ENCODE measurements around the gene CFAP46. TPM values are rescaled to one million over a fixed set of nuclear protein-coding genes. Genes with fewer than 3 reads are reported as not detected.

CFAP46 gene
- total RNA-seq, 1 donor from 2014 or later = 3.7 TPM

DNA sequence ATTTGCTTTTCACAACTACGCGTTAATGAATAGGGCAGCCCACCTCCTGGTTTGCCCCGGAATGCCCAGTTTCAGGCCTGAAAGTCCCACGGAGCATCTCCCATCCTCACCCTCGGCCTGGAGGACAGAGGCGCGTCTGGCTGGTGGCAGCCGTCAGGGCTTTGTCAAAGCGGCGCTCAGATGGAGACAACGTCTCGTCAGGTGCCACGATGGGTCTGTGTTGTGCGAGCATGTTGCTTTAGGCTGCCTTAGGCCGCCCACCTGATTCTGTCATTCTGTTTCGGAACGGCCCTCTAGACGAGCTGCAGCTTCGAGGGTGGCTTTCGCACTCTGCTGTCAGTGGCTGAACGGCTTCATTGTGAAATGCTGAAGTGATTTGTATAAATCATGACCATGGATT lies 39.4 kb upstream of the CFAP46 start:
- H3K27ac Mint-ChIP-seq = no peak overlapping the region
- H3K4me3 Mint-ChIP-seq = no peak overlapping the region
- TF ChIP-seq, protein P1, sequence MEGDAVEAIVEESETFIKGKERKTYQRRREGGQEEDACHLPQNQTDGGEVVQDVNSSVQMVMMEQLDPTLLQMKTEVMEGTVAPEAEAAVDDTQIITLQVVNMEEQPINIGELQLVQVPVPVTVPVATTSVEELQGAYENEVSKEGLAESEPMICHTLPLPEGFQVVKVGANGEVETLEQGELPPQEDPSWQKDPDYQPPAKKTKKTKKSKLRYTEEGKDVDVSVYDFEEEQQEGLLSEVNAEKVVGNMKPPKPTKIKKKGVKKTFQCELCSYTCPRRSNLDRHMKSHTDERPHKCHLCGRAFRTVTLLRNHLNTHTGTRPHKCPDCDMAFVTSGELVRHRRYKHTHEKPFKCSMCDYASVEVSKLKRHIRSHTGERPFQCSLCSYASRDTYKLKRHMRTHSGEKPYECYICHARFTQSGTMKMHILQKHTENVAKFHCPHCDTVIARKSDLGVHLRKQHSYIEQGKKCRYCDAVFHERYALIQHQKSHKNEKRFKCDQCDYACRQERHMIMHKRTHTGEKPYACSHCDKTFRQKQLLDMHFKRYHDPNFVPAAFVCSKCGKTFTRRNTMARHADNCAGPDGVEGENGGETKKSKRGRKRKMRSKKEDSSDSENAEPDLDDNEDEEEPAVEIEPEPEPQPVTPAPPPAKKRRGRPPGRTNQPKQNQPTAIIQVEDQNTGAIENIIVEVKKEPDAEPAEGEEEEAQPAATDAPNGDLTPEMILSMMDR (IDR thresholded peaks at IDR 0.05) = no peak
- no peaks in the 10 kb centered on the region for H3K36me3 Mint-ChIP-seq (ENCODE audit: low read depth)
- intact Hi-C loops (cut with micrococcal nuclease) = no loop called here
- H3K9me3 Mint-ChIP-seq = no peaks in the 10 kb centered on the region
- no peaks in the 10 kb centered on the region for H3K4me1 Mint-ChIP-seq
- peaks cover 3% of the 10 kb centered on the region for H3K27me3 Mint-ChIP-seq
- ATAC-seq (ENCODE audit: low read depth) (no peak), DNase-seq (no peak)
- ChIA-PET CTCF (no interaction called here), POLR2A (no interaction called here)

DNA sequence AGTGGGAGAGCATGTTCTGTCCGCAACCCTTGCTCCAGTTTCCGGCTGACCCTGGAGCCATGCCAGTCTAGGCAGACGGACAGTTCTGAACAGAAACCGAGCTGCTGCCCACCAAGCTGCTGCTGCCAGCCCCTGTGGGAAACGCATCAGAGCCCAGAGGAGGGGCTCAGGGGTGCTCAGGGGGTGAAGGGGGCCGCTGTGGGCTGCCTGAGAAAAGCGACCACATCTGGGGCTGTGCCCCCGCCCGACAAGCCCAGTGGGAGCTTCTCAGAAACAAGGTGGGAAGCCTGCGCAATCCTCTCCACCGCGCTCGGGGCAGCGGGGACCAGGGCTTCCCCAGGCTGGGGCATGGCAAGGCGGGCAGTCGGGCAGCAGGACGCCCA lies 38.8 kb upstream of the CFAP46 start:
- ATAC-seq (ENCODE audit: low read depth) = no peak

DNA sequence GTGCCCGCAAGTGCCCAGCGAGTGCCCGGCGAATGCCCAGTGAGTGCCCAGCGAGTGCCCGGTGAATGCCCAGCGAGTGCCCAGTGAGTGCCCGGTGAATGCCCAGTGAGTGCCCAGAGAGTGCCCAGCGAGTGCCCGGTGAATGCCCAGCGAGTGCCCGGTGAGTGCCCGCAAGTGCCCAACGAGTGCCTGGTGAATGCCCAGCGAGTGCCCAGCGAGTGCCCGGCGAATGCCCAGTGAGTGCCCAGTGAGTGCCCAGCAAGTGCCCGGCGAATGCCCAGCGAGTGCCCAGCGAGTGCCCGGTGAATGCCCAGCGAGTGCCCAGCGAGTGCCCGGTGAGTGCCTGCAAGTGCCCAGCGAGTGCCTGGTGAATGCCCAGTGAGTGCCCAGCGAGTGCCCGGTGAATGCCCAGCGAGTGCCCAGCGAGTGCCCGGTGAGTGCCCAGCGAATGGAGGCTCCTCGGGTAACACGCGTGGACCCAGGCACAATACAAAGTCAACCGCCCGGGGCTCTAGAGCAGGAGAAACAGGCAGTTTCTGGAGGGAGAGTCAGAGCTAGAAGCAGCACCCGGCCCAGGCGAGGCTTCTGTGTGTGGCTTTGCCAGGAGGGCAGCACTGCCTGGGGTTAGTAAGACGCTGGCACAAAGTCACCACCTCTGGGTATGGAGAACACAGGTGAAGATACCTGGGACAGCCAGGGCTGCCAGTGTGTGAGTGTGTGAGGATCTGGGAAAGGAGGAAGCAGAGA lies 38.2 kb upstream of the CFAP46 start:
- ChIA-PET POLR2A (no interaction called here), CTCF (no interaction called here)
- Mint-ChIP-seq H3K27me3 (peaks cover 6% of the 10 kb centered on the region), H3K36me3 (ENCODE audit: low read depth) (no peaks in the 10 kb centered on the region), H3K4me3 (no peak overlapping the region), H3K27ac (no peak overlapping the region), H3K9me3 (no peaks in the 10 kb centered on the region), H3K4me1 (no peaks in the 10 kb centered on the region)
- intact Hi-C loops (cut with micrococcal nuclease) = no loop called here
- DNase-seq (no peak), ATAC-seq (ENCODE audit: low read depth) (no peak)
- TF ChIP-seq, protein P1 (IDR thresholded peaks at IDR 0.05) = no peak

More for the DNA sequence above, 38.8 kb upstream of the CFAP46 start:
- Mint-ChIP-seq H3K9me3 (no peaks in the 10 kb centered on the region), H3K4me3 (no peak overlapping the region), H3K36me3 (ENCODE audit: low read depth) (no peaks in the 10 kb centered on the region), H3K27ac (no peak overlapping the region), H3K4me1 (no peaks in the 10 kb centered on the region), H3K27me3 (peaks cover 3% of the 10 kb centered on the region)
- ChIA-PET POLR2A (no interaction called here), CTCF (no interaction called here)
- no peak for DNase-seq
- intact Hi-C loops (cut with micrococcal nuclease) = no loop called here
- TF ChIP-seq, protein P1 (IDR thresholded peaks at IDR 0.05) = no peak

DNA sequence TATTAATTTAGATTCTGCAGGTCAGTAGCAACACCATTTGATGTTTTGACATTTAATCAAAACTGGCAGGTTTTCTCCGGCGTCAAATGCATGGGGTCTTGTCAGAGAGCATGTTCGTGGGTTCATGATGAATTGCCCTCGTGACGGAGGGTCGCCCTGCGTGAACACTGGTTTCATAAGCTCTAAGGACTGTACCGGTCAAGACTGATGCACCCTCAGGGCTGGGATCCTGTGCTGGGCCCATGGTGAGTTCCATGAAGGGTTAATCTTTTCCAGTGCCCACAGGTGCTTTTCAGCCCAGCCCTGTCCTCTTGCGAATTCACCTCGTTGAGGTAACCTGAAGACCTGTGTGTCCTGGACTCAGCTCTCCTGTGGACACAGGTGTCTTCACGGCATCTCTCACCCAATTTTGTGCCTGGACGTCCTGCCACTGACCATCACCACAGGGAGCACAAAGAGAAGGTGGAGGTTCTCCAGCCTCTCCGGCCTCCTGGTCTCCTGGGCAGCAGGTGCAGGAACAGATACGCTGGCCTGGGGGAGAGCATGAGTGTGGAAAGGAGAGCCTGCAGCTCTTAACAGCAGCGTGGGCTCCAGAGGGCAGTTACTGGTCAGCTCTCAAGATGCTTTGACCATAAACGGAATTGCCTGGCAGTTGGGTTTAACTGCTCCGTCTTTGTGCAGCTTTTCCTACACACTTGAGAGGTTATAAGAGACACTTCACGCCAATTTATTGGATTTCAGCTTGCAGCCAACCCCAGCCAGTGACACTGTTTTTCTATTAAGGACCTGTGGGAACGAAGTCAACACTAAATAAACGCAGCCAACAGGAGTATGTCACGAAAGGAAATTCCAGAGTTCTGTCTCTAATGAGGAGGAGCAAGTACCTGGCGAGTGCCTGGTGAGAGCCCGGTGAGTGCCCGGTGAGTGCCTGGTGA lies 37.4 kb upstream of the CFAP46 start:
- H3K36me3 Mint-ChIP-seq (ENCODE audit: low read depth) = no peaks in the 10 kb centered on the region

DNA sequence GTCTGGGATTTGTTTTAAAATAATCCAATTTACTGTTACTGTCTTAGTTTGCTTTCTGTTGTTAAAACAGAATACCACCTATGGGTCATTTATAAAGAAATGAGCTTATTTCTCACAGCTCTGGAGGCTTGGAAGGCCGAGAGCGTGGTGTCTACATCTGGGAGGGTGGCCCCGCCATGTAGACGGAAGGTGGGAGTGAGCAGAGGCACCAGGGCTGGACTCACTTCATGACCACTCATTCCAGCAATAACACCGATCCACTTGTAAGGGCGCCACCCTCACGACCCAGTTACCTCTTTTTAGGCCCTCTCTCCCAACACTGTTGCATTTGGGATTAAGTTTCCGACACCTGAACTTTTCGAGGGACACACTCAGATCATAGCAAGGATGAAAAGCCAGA lies 36.2 kb upstream of the CFAP46 start:
- CTCF ChIA-PET = no interaction called here
- POLR2A ChIA-PET = no interaction called here
- no peak for DNase-seq
- Mint-ChIP-seq H3K4me3 (no peak overlapping the region), H3K9me3 (no peaks in the 10 kb centered on the region), H3K36me3 (ENCODE audit: low read depth) (no peaks in the 10 kb centered on the region), H3K4me1 (no peaks in the 10 kb centered on the region), H3K27ac (no peak overlapping the region), H3K27me3 (peaks cover 3% of the 10 kb centered on the region)
- no peak for ATAC-seq (ENCODE audit: low read depth)
- TF ChIP-seq, protein P1 (IDR thresholded peaks at IDR 0.05) = no peak
- intact Hi-C loops (cut with micrococcal nuclease) = no loop called here

More for the DNA sequence above, 37.4 kb upstream of the CFAP46 start:
- ChIA-PET POLR2A (no interaction called here), CTCF (no interaction called here)
- Mint-ChIP-seq H3K4me3 (no peak overlapping the region), H3K4me1 (no peaks in the 10 kb centered on the region), H3K27me3 (peaks cover 3% of the 10 kb centered on the region), H3K9me3 (no peaks in the 10 kb centered on the region), H3K27ac (no peak overlapping the region)
- no peak for DNase-seq
- no peak for ATAC-seq (ENCODE audit: low read depth)
- TF ChIP-seq, protein P1 (IDR thresholded peaks at IDR 0.05) = no peak
- intact Hi-C loops (cut with micrococcal nuclease) = no loop called here
